Measurements from ENCODE around the gene GEMIN7. TPM values are rescaled to one million over a fixed set of nuclear protein-coding genes. Genes with fewer than 3 reads are reported as not detected.

The GEMIN7 gene
- total and polyA plus RNA-seq, 2 experiments from 2014 or later: 49.6 to 90.5 TPM

GRCh38 chr19:45086480-45086879 lies 7.4 kb downstream of the GEMIN7 start:
- Histone ChIP-seq H3K27ac (ENCODE audit: low read depth) (no peak overlapping the region), H3K4me3 (no peak overlapping the region), H3K4me2 (no peak overlapping the region), H4K20me1 (replicated peaks; ENCODE audit: insufficient read depth) (peaks cover 14% of the 10 kb centered on the region; the same call in 1 of the 2 replicates), H3F3A (replicated peaks; ENCODE audit: low read depth) (peaks cover 18% of the 10 kb centered on the region), H3K4me1 (ENCODE audit: insufficient read depth) (peaks cover 18% of the 10 kb centered on the region), H3K36me3 (ENCODE audit: insufficient read depth) (no peaks in the 10 kb centered on the region; the same call in 1 of the 2 replicates), H3K27me3 (ENCODE audit: insufficient read depth) (no peaks in the 10 kb centered on the region), H3K79me2 (replicated peaks; ENCODE audit: insufficient read depth) (peaks cover 61% of the 10 kb centered on the region), H3K9me2 (ENCODE audit: insufficient read depth) (no peaks in the 10 kb centered on the region), H2AFZ (no peak overlapping the region)
- ATAC-seq (no peak), DNase-seq (ENCODE audit: low spot score) (no peak)
- Mint-ChIP-seq H3K27ac (0 out of 2 replicates have a peak overlapping the region, but pooled peaks have one; percentile 56), H3K36me3 (ENCODE audit: low read depth) (peaks cover 56% of the 10 kb centered on the region), H3K4me3 (no peak overlapping the region), H3K4me1 (peaks cover 27% of the 10 kb centered on the region), H3K27me3 (ENCODE audit: insufficient read depth, low read depth, poor library complexity) (peaks cover 12% of the 10 kb centered on the region), H3K9me3 (peaks cover 2% of the 10 kb centered on the region; the same call in 1 of the 3 replicates)
- TF ChIP-seq POLR2AphosphoS5 (IDR thresholded peaks at IDR 0.05; ENCODE audit: low read depth): no peak
- TF ChIP-seq EZH2phosphoT487 (IDR thresholded peaks at IDR 0.05; ENCODE audit: unreplicated experiment): no peak
- TF ChIP-seq REST (IDR thresholded peaks at IDR 0.05; ENCODE audit: unreplicated experiment): no peak
- no peak for TF ChIP-seq EZH2 (IDR thresholded peaks at IDR 0.05; ENCODE audit: low read depth, unreplicated experiment)
- TF ChIP-seq ETS1 (IDR thresholded peaks at IDR 0.05): no peak
- TF ChIP-seq ZNF462 (CRISPR knock-in tag; IDR thresholded peaks at IDR 0.05): no peak
- no peak for TF ChIP-seq ZNF114 (CRISPR knock-in tag; IDR thresholded peaks at IDR 0.05)
- TF ChIP-seq ZNF331 (CRISPR knock-in tag; IDR thresholded peaks at IDR 0.05; ENCODE audit: low read depth): no peak
- no peak for TF ChIP-seq STAT1 (IDR thresholded peaks at IDR 0.05; ENCODE audit: unreplicated experiment)
- no peak for TF ChIP-seq CREB1 (CRISPR knock-in tag; IDR thresholded peaks at IDR 0.05; ENCODE audit: low read depth)
- TF ChIP-seq JUNB (IDR thresholded peaks at IDR 0.05; ENCODE audit: unreplicated experiment): no peak
- no peak for TF ChIP-seq NANOG (IDR thresholded peaks at IDR 0.05; ENCODE audit: borderline replicate concordance)
- no peak for TF ChIP-seq CTCF (conservative IDR thresholded peaks at IDR 0.05; ENCODE audit: low read depth in 2 of 2)

All from GM23338 (cell line).